ENCODE data around the gene OXCT1. TPM values are rescaled to one million over a fixed set of nuclear protein-coding genes. Genes with fewer than 3 reads are reported as not detected.

The OXCT1 gene
- total RNA-seq, 1 experiment from 2014 or later: 20.6 TPM

- ATAC-seq: peak; percentile 99
- H3K4me3 Mint-ChIP-seq: peak within 1 kb of the TSS; percentile 99
- H3K36me3 Mint-ChIP-seq: peaks cover 14% of the 10 kb centered on the region
- ChIA-PET CTCF (interaction anchor here (0.6 to 1.9 kb wide), 4 partner anchors 48 to 1393 kb away, joined by 3 to 13 read pairs (median 8); no protein-coding TSS in a partner anchor), POLR2A (interaction anchor here (0.6 to 2.3 kb wide), 5 partner anchors 13 to 35 kb away, joined by 3 to 7 read pairs (median 3); partner anchors contain the start of genes FBXO4 and OXCT1)
- peaks cover 3% of the 10 kb centered on the region; the same call in 1 of the 2 replicates for H3K9me3 Mint-ChIP-seq
- H3K4me1 Mint-ChIP-seq: peaks cover 17% of the 10 kb centered on the region
- peak within 1 kb of the TSS; percentile 99 for H3K27ac Mint-ChIP-seq
- peaks cover 7% of the 10 kb centered on the region for H3K27me3 Mint-ChIP-seq (ENCODE audit: low read depth)
- peak; percentile 98 for DNase-seq (ENCODE audit: low spot score)
- no peak for TF ChIP-seq NR3C1 (CRISPR knock-in tag; conservative IDR thresholded peaks at IDR 0.05; ENCODE audit: low read depth)
- TF ChIP-seq ZNF232 (CRISPR knock-in tag; IDR thresholded peaks at IDR 0.05): peak; percentile 39; the same call in 1 of the 2 replicates
- TF ChIP-seq, protein P1, sequence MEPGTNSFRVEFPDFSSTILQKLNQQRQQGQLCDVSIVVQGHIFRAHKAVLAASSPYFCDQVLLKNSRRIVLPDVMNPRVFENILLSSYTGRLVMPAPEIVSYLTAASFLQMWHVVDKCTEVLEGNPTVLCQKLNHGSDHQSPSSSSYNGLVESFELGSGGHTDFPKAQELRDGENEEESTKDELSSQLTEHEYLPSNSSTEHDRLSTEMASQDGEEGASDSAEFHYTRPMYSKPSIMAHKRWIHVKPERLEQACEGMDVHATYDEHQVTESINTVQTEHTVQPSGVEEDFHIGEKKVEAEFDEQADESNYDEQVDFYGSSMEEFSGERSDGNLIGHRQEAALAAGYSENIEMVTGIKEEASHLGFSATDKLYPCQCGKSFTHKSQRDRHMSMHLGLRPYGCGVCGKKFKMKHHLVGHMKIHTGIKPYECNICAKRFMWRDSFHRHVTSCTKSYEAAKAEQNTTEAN (CRISPR knock-in tag; IDR thresholded peaks at IDR 0.05): peak; percentile 61; the same call in 1 of the 2 replicates
- TF ChIP-seq CREB1 (CRISPR knock-in tag; IDR thresholded peaks at IDR 0.05): peak; percentile 8; the same call in 1 of the 2 replicates
- TF ChIP-seq TEAD4 (CRISPR knock-in tag; IDR thresholded peaks at IDR 0.05): 0 out of 2 replicates have a peak, but pooled peaks have one; percentile 34
- TF ChIP-seq ESRRA (CRISPR knock-in tag; IDR thresholded peaks at IDR 0.05; ENCODE audit: borderline replicate concordance): no peak
- TF ChIP-seq ARID4B (CRISPR knock-in tag; IDR thresholded peaks at IDR 0.05; ENCODE audit: borderline replicate concordance): peak; percentile 94
- no peak for TF ChIP-seq ATF3 (CRISPR knock-in tag; conservative IDR thresholded peaks at IDR 0.05)
- TF ChIP-seq NR1H2 (CRISPR knock-in tag; IDR thresholded peaks at IDR 0.05): no peak
- TF ChIP-seq USF2 (CRISPR knock-in tag; IDR thresholded peaks at IDR 0.05): peak; percentile 99
- TF ChIP-seq, protein P2, sequence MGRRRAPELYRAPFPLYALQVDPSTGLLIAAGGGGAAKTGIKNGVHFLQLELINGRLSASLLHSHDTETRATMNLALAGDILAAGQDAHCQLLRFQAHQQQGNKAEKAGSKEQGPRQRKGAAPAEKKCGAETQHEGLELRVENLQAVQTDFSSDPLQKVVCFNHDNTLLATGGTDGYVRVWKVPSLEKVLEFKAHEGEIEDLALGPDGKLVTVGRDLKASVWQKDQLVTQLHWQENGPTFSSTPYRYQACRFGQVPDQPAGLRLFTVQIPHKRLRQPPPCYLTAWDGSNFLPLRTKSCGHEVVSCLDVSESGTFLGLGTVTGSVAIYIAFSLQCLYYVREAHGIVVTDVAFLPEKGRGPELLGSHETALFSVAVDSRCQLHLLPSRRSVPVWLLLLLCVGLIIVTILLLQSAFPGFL (CRISPR knock-in tag; IDR thresholded peaks at IDR 0.05; ENCODE audit: borderline replicate concordance): no peak
- no peak for TF ChIP-seq MYBL2 (CRISPR knock-in tag; IDR thresholded peaks at IDR 0.05)
- TF ChIP-seq, protein P3, sequence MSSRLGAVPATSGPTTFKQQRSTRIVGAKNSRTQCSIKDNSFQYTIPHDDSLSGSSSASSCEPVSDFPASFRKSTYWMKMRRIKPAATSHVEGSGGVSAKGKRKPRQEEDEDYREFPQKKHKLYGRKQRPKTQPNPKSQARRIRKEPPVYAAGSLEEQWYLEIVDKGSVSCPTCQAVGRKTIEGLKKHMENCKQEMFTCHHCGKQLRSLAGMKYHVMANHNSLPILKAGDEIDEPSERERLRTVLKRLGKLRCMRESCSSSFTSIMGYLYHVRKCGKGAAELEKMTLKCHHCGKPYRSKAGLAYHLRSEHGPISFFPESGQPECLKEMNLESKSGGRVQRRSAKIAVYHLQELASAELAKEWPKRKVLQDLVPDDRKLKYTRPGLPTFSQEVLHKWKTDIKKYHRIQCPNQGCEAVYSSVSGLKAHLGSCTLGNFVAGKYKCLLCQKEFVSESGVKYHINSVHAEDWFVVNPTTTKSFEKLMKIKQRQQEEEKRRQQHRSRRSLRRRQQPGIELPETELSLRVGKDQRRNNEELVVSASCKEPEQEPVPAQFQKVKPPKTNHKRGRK (CRISPR knock-in tag; IDR thresholded peaks at IDR 0.05; ENCODE audit: borderline replicate concordance): no peak
- TF ChIP-seq NFE2L1 (CRISPR knock-in tag; IDR thresholded peaks at IDR 0.05): peak; percentile 43; the same call in 1 of the 2 replicates
- peak; percentile 94 for TF ChIP-seq MAX (CRISPR knock-in tag; IDR thresholded peaks at IDR 0.05)
- peak; percentile 66; the same call in 1 of the 2 replicates for TF ChIP-seq JUN (CRISPR knock-in tag; IDR thresholded peaks at IDR 0.05)
- TF ChIP-seq ATF6 (CRISPR knock-in tag; IDR thresholded peaks at IDR 0.05): no peak
- TF ChIP-seq PRRX2 (CRISPR knock-in tag; IDR thresholded peaks at IDR 0.05): no peak
- peak; percentile 75; the same call in 1 of the 2 replicates for TF ChIP-seq FOXK1 (CRISPR knock-in tag; IDR thresholded peaks at IDR 0.05)
- 0 out of 2 replicates have a peak, but pooled peaks have one; percentile 36 for TF ChIP-seq TEAD1 (CRISPR knock-in tag; IDR thresholded peaks at IDR 0.05)
- peak; percentile 80 for TF ChIP-seq NFYB (CRISPR knock-in tag; conservative IDR thresholded peaks at IDR 0.05; ENCODE audit: low read depth)
- no peak for TF ChIP-seq ZNF317 (CRISPR knock-in tag; IDR thresholded peaks at IDR 0.05; ENCODE audit: borderline replicate concordance, low read depth)
- no peak for TF ChIP-seq ZNF121 (CRISPR knock-in tag; IDR thresholded peaks at IDR 0.05)
- TF ChIP-seq SMAD3 (CRISPR knock-in tag; IDR thresholded peaks at IDR 0.05; ENCODE audit: borderline replicate concordance): peak; percentile 88; the same call in 1 of the 2 replicates
Observed at GRCh38 chr5:41903892-41904799, 33.9 kb upstream of the OXCT1 start, which contains the start of gene RIMOC1. Gene RIMOC1, plus strand, starts transcription at chr5:41904344. Its CDS starts 24 bp downstream, at chr5:41904368.

Data from WTC11 (cell line).